HepG2 (cell line): ENCODE data around the gene ZNF26. TPM values are rescaled to one million over a fixed set of nuclear protein-coding genes. Genes with fewer than 3 reads are reported as not detected.

Experiments
- ARHGAP35 ChIP-seq: sonication (generic); formaldehyde crosslinking; IDR thresholded peaks from 2 replicates; pipeline ENCODE4 v1.9.0; 2022; ENCODE audit warnings: mild to moderate bottlenecking, inconsistent platforms, moderate library complexity, missing genetic modification reagents, borderline replicate concordance
- CHD2 ChIP-seq: IDR thresholded peaks from 2 replicates; pipeline ENCODE4 v1.6.1; 2011; ENCODE audit warnings: low read depth, low read length, improper control_type of control experiment
- KLF12 ChIP-seq: sonication (generic); formaldehyde crosslinking; IDR thresholded peaks from 2 replicates; pipeline ENCODE4 v1.4.0; 2020; ENCODE audit warnings: missing genetic modification reagents, borderline replicate concordance
- KLF9 ChIP-seq: IDR thresholded peaks from 2 replicates; pipeline ENCODE4 v1.6.1; 2016; ENCODE audit warnings: low read depth
- MBNL3 ChIP-seq: fragments of 250-450 bp; sonication (Bioruptor Pico); conservative IDR thresholded peaks from 2 replicates; pipeline ENCODE4 v1.8.0; 2022; ENCODE audit warnings: mild to moderate bottlenecking, inconsistent platforms
- MED8 ChIP-seq: sonication (generic); formaldehyde crosslinking; IDR thresholded peaks from 2 replicates; pipeline ENCODE4 v1.8.1; 2023; ENCODE audit warnings: mild to moderate bottlenecking, missing genetic modification reagents; ENCODE audit not compliant: insufficient replicate concordance
- NCOA2 ChIP-seq: sonication (generic); formaldehyde crosslinking; IDR thresholded peaks from 2 replicates; pipeline ENCODE4 v1.8.0; 2022; ENCODE audit warnings: inconsistent platforms
- RBM22 ChIP-seq: fragments of 200-400 bp; formaldehyde crosslinking; optimal IDR thresholded peaks from 2 replicates; pipeline ENCODE3; 2017; ENCODE audit warnings: mild to moderate bottlenecking, low read length, moderate library complexity
- SP1 ChIP-seq, 2 experiments: fragments of 450-650 bp in 1 of 2; sonication (generic) in 1 of 2; formaldehyde crosslinking in 1 of 2; IDR thresholded peaks; 2 replicates each; pipeline versions ENCODE4 v1.4.0 to v1.6.1; 2016 to 2020; ENCODE audit warnings: missing genetic modification reagents in 1 of 2
- THYN1 ChIP-seq: sonication (generic); formaldehyde crosslinking; IDR thresholded peaks from 2 replicates; pipeline ENCODE4 v1.8.1; 2023; ENCODE audit warnings: low read depth, mild to moderate bottlenecking, moderate library complexity, missing genetic modification reagents, borderline replicate concordance
- ZNF556 ChIP-seq: sonication (generic); formaldehyde crosslinking; IDR thresholded peaks from 2 replicates; pipeline ENCODE4 v1.4.0; 2020; ENCODE audit warnings: mild to moderate bottlenecking, missing genetic modification reagents, borderline replicate concordance
- ZNF563 ChIP-seq: sonication (generic); formaldehyde crosslinking; IDR thresholded peaks from 2 replicates; pipeline ENCODE4 v1.8.0; 2022; ENCODE audit warnings: mild to moderate bottlenecking, moderate library complexity, missing genetic modification reagents
- polyA plus RNA-seq, 8 experiments: library from polyadenylated mRNA; depleted of rRNA in 3 of 8; stranded (reverse) in 7 of 8; unstranded in 1 of 8; fragments of >200 nt; fragmentation: Illumina TruSeq in 4 of 8; extraction: Trizol in 4 of 8; gene quantifications; 2 replicates each; pipeline versions ENCODE4 v1.2.1 to v1.2.3, GENCODE V29; 2011 to 2016; ENCODE audit warnings: low read depth in 4 of 8, missing spikeins in 1 of 8, mixed read lengths in 1 of 8; ENCODE audit not compliant: insufficient read depth in 1 of 8
- total RNA-seq, 5 experiments: library from RNA; depleted of rRNA; stranded (reverse); fragments of >200 nt; fragmentation: Illumina TruSeq; extraction: Trizol; gene quantifications; 2 replicates each; pipeline ENCODE4 v1.2.3, GENCODE V29; 2016; ENCODE audit warnings: low read depth in 1 of 5
- TF ChIP-seq, protein P1 (sequence below): sonication (generic); formaldehyde crosslinking; IDR thresholded peaks from one replicate; pipeline ENCODE4 v1.5.1; 2020; ENCODE audit warnings: mild to moderate bottlenecking, missing genetic modification reagents; ENCODE audit errors: not compliant biosample characterization
- TF ChIP-seq, protein P2 (sequence below), 2 experiments: sonication (generic) in 1 of 2; formaldehyde crosslinking in 1 of 2; IDR thresholded peaks; 2 replicates each; pipeline versions ENCODE4 v1.5.1 to v1.6.1; 2011 to 2020; ENCODE audit warnings: borderline replicate concordance in 1 of 2, low read depth in 1 of 2, low read length in 1 of 2, mild to moderate bottlenecking in 1 of 2, missing genetic modification reagents in 1 of 2, moderate library complexity in 1 of 2
- TF ChIP-seq, protein P3 (sequence below): sonication (generic); formaldehyde crosslinking; IDR thresholded peaks from 2 replicates; pipeline ENCODE4 v1.8.1; 2023; ENCODE audit warnings: missing genetic modification reagents, inconsistent platforms, borderline replicate concordance

ZNF26 gene
- total and polyA plus RNA-seq, 2 of the 13 experiments (the other 11 are each of a cell fraction or from before 2014, with no cell fraction given) = 3.8 to 6.5 TPM

DNA sequence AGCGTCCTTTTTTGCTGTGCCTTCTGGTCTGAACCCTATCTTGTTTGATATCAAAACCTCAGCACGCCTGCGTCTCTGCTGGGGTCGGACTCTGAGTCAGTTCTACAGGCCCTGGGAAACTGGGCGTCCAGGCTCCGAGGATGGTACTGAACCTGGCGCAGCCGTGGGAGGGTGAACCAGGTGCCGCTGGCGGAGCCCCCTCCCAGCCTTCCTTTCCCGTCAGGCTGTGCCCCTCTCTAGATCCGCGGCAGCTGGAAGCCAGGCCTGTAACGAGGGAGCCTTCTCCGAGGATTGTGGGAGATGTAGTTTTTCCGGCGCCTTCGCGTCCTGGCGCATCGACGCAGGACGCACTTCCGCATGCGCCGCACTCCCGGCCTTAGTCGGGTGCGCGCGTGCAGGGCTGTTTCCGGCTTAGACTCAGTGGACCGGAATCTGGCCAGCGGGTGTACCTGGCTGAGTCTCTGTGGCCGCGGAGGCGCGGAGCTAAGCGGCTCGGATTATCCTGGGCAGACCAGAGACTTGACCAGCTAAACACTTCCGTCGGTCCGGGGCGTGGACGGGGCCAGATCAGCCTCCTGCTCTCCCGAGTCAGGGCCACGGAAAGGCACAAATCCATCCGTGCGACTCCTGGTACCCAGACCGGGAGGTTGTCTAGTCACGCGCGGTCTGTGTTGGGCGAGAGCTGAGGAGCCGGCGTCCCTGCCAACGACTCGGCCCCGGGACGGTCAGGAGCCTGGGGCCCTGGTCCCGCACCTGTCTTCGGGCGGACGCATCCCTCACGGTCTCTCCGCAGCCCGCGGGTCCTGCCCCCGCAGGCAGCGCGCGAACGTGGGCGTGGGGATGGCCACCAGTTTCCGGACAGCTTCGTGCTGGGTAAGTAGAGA is at the start of gene ZNF26 (continued):
- TF ChIP-seq, protein P1, sequence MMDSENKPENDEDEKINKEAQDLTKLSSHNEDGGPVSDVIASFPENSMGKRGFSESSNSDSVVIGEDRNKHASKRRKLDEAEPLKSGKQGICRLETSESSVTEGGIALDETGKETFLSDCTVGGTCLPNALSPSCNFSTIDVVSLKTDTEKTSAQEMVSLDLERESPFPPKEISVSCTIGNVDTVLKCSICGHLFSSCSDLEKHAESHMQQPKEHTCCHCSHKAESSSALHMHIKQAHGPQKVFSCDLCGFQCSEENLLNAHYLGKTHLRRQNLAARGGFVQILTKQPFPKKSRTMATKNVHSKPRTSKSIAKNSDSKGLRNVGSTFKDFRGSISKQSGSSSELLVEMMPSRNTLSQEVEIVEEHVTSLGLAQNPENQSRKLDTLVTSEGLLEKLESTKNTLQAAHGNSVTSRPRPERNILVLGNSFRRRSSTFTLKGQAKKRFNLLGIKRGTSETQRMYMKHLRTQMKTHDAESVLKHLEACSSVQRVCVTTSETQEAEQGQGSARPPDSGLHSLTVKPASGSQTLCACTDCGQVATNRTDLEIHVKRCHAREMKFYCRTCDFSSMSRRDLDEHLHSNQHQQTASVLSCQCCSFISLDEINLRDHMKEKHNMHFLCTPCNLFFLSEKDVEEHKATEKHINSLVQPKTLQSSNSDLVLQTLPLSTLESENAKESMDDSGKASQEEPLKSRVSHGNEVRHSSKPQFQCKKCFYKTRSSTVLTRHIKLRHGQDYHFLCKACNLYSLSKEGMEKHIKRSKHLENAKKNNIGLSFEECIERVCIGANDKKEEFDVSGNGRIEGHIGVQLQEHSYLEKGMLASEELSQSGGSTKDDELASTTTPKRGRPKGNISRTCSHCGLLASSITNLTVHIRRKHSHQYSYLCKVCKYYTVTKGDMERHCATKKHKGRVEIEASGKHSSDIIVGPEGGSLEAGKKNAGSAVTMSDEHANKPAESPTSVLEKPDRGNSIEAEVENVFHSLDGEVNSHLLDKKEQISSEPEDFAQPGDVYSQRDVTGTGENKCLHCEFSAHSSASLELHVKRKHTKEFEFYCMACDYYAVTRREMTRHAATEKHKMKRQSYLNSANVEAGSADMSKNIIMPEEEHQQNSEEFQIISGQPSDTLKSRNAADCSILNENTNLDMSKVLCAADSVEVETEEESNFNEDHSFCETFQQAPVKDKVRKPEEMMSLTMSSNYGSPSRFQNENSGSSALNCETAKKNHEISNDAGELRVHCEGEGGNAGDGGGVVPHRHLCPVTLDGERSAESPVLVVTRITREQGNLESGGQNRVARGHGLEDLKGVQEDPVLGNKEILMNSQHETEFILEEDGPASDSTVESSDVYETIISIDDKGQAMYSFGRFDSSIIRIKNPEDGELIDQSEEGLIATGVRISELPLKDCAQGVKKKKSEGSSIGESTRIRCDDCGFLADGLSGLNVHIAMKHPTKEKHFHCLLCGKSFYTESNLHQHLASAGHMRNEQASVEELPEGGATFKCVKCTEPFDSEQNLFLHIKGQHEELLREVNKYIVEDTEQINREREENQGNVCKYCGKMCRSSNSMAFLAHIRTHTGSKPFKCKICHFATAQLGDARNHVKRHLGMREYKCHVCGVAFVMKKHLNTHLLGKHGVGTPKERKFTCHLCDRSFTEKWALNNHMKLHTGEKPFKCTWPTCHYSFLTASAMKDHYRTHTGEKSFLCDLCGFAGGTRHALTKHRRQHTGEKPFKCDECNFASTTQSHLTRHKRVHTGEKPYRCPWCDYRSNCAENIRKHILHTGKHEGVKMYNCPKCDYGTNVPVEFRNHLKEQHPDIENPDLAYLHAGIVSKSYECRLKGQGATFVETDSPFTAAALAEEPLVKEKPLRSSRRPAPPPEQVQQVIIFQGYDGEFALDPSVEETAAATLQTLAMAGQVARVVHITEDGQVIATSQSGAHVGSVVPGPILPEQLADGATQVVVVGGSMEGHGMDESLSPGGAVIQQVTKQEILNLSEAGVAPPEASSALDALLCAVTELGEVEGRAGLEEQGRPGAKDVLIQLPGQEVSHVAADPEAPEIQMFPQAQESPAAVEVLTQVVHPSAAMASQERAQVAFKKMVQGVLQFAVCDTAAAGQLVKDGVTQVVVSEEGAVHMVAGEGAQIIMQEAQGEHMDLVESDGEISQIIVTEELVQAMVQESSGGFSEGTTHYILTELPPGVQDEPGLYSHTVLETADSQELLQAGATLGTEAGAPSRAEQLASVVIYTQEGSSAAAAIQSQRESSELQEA = peak; percentile 68
- peak; percentile 57 for TF ChIP-seq MED8 (CRISPR knock-in tag)
- peak; percentile 26; the same call in 1 of the 2 replicates for TF ChIP-seq CHD2
- no peak for TF ChIP-seq RBM22
- peak; percentile 84; the same call in 1 of the 2 replicates for TF ChIP-seq ZNF556
- TF ChIP-seq SP1 (IDR thresholded peaks at IDR 0.05) = no peak
- TF ChIP-seq SP1 (CRISPR knock-in tag; IDR thresholded peaks at IDR 0.05) = no peak; the same call in 1 of the 2 replicates
- TF ChIP-seq KLF12 (CRISPR knock-in tag) = no peak
- TF ChIP-seq, protein P2, sequence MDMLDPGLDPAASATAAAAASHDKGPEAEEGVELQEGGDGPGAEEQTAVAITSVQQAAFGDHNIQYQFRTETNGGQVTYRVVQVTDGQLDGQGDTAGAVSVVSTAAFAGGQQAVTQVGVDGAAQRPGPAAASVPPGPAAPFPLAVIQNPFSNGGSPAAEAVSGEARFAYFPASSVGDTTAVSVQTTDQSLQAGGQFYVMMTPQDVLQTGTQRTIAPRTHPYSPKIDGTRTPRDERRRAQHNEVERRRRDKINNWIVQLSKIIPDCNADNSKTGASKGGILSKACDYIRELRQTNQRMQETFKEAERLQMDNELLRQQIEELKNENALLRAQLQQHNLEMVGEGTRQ (IDR thresholded peaks at IDR 0.05; ENCODE audit: low read depth, low read length) = no peak
- TF ChIP-seq, protein P2 (CRISPR knock-in tag; IDR thresholded peaks at IDR 0.05; ENCODE audit: borderline replicate concordance) = no peak; the same call in 1 of the 2 replicates
- TF ChIP-seq KLF9 (CRISPR knock-in tag) = 0 out of 2 replicates have a peak, but pooled peaks have one; percentile 24
- TF ChIP-seq THYN1 (CRISPR knock-in tag) = no peak
- TF ChIP-seq, protein P3, sequence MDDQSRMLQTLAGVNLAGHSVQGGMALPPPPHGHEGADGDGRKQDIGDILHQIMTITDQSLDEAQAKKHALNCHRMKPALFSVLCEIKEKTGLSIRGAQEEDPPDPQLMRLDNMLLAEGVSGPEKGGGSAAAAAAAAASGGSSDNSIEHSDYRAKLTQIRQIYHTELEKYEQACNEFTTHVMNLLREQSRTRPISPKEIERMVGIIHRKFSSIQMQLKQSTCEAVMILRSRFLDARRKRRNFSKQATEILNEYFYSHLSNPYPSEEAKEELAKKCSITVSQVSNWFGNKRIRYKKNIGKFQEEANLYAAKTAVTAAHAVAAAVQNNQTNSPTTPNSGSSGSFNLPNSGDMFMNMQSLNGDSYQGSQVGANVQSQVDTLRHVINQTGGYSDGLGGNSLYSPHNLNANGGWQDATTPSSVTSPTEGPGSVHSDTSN (CRISPR knock-in tag) = no peak
- peak; percentile 76; the same call in 1 of the 2 replicates for TF ChIP-seq ZNF563 (CRISPR knock-in tag)
- TF ChIP-seq NCOA2 (CRISPR knock-in tag) = peak; percentile 55
- peak; percentile 90; the same call in 1 of the 2 replicates for TF ChIP-seq ARHGAP35 (CRISPR knock-in tag)
- no peak for TF ChIP-seq MBNL3 (CRISPR knock-in tag)
